Measurements from ENCODE around the gene CXorf51A.
"Not testable (repeated sequence)": the region's sequence is repeated elsewhere in the genome, so short reads cannot be mapped to it uniquely, and the experiment has no call there.

DNA sequence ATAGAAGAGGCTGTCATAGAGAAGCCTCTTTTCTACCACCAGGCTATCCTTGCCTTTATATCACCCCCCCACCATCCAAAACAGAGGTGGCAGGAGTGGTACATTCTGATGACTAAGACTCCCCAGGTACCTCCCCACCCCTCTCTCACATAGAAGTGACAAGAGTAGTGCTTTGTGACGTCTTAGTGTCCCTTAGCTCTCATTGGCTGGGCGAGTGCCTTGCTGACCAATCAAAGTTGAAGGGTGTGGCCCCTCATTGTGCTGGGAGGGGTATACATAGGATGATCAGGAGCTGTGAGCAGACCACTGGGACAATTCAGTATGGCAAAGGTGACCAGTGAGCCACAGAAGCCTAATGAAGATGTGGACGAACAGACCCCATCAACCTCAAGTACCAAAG is 5.1 kb downstream of the CXorf51A start, which contains the start of gene CXorf51B:
- TF ChIP-seq, protein P1, sequence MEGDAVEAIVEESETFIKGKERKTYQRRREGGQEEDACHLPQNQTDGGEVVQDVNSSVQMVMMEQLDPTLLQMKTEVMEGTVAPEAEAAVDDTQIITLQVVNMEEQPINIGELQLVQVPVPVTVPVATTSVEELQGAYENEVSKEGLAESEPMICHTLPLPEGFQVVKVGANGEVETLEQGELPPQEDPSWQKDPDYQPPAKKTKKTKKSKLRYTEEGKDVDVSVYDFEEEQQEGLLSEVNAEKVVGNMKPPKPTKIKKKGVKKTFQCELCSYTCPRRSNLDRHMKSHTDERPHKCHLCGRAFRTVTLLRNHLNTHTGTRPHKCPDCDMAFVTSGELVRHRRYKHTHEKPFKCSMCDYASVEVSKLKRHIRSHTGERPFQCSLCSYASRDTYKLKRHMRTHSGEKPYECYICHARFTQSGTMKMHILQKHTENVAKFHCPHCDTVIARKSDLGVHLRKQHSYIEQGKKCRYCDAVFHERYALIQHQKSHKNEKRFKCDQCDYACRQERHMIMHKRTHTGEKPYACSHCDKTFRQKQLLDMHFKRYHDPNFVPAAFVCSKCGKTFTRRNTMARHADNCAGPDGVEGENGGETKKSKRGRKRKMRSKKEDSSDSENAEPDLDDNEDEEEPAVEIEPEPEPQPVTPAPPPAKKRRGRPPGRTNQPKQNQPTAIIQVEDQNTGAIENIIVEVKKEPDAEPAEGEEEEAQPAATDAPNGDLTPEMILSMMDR (conservative IDR thresholded peaks at IDR 0.05; ENCODE audit: low read depth in 2 of 2) = not testable (repeated sequence)
- not testable (repeated sequence) for TF ChIP-seq EZH2phosphoT487 (IDR thresholded peaks at IDR 0.05; ENCODE audit: unreplicated experiment); POLR2AphosphoS5 (IDR thresholded peaks at IDR 0.05; ENCODE audit: low read depth); EZH2 (IDR thresholded peaks at IDR 0.05; ENCODE audit: low read depth, unreplicated experiment)
